B cell (primary cell): Measurements from ENCODE around the gene RRAS2.

Source experiments
- EZH2 ChIP-seq: IDR thresholded peaks from 2 replicates; pipeline ENCODE4 v1.6.1; 2012; ENCODE audit warnings: borderline replicate concordance, low read depth, mild to moderate bottlenecking, moderate library complexity, low read length; ENCODE audit not compliant: insufficient read depth, poor library complexity, severe bottlenecking
- TF ChIP-seq, protein P1 (sequence below): fragments of 200-600 bp; IDR thresholded peaks from one replicate; pipeline ENCODE4 v1.8.0; 2022; ENCODE audit warnings: antibody characterized with exemption, mild to moderate bottlenecking

DNA sequence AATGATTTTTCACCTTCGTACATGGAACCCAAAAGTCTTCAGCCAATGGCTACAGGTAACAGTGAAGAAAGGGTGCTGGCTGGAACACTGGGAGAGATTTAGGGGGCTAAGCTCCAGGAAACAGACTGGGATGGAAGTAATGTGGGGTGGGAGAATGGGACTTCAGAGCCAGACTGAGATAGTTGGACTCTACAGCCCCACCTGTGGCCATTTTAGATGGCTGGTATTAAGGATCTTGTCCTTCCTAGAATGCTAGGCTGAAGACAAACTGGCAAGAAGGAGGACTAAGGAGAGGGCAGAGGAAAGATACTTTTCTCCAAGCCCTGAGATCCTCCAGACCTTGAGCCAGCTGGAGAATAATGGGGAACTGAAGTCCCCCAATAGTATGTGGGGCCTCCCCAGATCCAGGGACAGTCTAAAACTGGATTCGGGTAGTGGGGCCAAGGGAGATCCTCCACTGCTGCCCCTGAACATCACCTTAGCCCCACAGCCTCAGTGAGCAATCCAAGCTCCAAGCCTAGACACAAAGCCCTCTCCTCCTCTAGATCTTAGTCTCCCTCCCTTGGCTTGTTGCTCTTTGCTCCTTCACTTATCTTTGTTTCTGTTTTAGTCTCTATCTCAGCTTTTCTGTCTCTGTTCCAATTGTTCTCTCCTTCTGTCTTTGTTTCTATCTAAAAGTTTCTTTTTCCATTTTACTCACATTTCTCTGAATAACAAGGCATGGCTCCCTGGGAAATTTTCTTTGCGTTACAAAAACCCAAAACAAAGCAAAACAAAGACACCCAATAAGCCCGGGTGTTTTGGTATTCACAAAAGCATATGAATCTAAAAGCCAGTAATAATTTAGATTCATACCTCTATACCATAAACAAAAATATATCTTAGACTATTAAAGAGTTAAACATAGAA, 16.2 kb upstream of the RRAS2 start:
- TF ChIP-seq, protein P1, sequence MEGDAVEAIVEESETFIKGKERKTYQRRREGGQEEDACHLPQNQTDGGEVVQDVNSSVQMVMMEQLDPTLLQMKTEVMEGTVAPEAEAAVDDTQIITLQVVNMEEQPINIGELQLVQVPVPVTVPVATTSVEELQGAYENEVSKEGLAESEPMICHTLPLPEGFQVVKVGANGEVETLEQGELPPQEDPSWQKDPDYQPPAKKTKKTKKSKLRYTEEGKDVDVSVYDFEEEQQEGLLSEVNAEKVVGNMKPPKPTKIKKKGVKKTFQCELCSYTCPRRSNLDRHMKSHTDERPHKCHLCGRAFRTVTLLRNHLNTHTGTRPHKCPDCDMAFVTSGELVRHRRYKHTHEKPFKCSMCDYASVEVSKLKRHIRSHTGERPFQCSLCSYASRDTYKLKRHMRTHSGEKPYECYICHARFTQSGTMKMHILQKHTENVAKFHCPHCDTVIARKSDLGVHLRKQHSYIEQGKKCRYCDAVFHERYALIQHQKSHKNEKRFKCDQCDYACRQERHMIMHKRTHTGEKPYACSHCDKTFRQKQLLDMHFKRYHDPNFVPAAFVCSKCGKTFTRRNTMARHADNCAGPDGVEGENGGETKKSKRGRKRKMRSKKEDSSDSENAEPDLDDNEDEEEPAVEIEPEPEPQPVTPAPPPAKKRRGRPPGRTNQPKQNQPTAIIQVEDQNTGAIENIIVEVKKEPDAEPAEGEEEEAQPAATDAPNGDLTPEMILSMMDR = peak; percentile 24
- TF ChIP-seq EZH2 = no peak
